Posterior vena cava (tissue), 2 donors: ENCODE data around the gene EEF2. TPM values are rescaled to one million over a fixed set of nuclear protein-coding genes. Genes with fewer than 3 reads are reported as not detected.
"Not testable (repeated sequence)": the region's sequence is repeated elsewhere in the genome, so short reads cannot be mapped to it uniquely, and the experiment has no call there.

ENCODE experiments used
- DNase-seq: peaks from one replicate; pipeline ENCODE4 v3.0.0-alpha.2; 2020; ENCODE audit warnings: low spot score
- intact Hi-C, 2 donors: fragments of 100-400 bp; cut with DNase I; formaldehyde crosslinking; loops; one replicate each; pipeline versions ENCODE4 v1.14.1 to v1.14.2; 2022 to 2023
- total RNA-seq, 2 donors: library from RNA; stranded (reverse); fragmentation: NEBNext Ultra II Directional; extraction: Animal tissue kit (Norgen Biotek cat#: 25700); gene quantifications; one replicate each; pipeline ENCODE4 v1.2.1, GENCODE V29; 2021
- donor health status: DM: yes; HTN: yes; CAD: no.
- donor health status: DM: yes; HTN: yes; CAD: no.

The EEF2 gene
- total RNA-seq, 2 donors from 2014 or later: 1,536 to 1,555 TPM

DNA sequence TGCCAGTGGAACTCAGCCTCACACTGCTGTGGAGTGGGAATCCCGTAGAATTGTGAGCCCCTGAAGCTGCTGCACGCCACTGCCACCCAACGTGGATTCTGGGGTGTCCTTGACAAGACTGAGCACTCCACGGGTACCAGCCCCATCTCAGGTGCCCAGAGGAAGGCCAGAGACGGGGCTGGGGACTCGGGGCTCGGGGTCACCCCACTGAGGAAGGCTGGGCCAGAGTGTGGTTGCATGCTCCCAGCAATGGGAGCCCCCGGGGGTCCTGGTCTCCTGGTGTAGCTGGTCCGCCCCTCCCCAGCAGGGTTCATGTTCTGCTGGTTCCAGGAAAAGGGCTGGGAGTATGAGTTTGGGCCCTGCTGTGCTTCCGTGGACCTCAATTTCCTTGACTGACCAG lies 29.6 kb downstream of the EEF2 start:
- DNase-seq: no peak
- intact Hi-C loops: no loop called here

DNA sequence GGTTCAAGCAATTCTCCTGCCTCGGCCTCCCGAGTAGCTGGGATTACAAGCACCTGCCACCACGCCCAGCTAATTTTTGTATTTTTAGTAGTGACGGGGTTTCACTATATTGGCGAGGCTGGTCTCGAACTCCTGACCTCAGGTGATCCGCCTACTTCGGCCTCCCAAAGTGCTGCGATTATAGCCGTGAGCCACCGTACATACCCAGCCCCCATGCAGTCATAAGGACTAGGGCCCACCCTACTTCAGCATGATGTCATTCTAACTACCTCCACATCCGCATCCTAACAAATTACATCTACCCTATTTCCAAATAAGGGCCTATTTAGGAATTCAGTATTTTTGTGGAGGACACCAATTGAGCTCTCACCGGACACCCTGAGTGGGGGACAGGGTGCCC lies 30.0 kb downstream of the EEF2 start:
- intact Hi-C loops, DNase-seq: not testable (repeated sequence)

DNA sequence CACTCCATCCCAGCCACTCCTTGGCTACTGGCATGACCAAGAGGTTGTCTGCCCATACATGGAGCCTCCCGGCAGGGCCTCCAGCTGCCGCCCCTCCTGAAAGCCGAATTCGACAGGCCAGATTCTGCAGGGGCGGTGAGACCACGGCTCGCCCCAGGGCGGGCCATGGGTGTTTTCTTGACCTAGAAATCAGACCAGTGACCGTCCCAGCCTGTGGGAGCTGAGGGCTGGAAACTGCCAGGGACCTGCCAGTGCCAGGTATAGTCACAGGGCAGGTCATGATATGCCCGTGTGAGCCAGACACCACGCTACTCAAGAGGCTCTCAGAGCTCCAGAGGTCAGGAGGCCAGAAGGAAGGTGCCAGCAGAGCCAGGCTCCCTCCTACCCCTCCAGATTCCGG lies 31.2 kb downstream of the EEF2 start:
- no peak for DNase-seq
- intact Hi-C loops: no loop called here

DNA sequence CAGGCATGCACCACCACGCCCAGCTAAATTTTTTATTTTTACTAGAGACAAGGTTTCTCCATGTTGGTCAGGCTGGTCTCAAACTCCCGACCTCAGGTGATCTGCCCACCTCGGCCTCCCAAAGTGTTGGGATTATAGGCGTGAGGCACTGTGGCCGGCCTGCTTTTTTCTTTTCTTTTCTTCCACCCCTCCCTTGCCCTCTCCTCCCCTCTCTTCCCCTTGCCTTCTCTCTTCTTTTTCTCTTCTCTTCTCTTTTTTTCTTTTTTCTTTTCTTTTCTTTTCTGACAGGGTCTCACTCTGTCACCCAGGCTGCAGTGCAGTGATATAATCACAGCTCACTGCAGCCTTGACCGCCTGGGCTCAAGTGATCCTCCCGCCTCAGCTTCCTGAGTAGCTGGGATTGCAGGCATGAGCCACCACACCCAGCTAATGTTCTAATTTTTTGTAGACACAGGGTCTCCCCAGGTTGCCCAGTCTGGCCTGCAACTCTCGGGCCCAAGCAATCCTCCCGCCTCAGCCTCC lies 32.4 kb downstream of the EEF2 start:
- intact Hi-C loops, DNase-seq: not testable (repeated sequence)

DNA sequence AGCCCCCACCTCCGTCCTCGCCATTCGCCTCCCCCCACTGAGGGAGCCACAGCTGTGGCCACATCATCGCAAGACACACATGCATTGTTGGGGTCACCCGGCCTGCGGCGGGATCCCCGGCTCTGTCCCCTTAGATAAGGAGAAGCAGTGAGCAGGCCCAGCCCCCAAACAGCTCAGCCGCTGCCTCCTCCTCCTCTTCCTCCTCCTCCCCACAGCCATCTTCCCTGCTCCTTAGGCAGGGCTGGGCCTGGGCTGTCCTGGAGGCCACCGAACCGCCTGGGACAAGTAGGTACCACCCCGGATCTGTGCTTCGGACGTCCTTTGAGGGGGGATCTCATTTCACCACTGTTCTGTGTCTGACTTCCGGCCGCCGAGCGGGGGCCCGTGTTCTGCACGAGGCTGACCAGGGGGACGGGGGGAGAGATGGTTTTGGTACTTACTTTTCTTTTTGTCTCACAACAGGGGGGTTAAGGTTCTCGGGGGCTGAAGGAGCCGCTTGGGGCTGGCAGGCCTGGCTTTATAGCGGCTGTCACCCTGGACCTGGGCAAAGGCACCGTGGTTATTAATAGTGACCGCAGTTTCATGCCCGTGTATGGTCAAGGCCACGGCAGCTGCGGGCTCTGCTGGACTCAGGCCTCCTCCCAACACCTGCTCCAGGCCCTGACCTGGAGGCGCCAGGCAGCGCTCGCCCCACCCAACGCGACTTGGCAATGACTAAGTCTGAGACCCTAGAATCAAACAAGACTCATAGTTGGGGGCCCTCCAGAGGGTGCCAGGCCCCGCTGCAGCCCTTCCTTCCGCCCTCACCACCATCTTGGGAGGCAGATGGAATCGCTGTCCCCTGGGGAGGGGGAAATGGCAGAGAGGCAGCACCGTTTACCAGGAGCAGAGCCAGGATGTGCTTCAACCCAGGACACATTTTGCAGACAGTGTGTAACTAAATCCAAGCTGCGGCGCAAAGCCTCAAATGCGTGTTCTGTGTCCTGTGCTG lies 34.1 kb downstream of the EEF2 start:
- no peak for DNase-seq
- intact Hi-C loops: no loop called here

DNA sequence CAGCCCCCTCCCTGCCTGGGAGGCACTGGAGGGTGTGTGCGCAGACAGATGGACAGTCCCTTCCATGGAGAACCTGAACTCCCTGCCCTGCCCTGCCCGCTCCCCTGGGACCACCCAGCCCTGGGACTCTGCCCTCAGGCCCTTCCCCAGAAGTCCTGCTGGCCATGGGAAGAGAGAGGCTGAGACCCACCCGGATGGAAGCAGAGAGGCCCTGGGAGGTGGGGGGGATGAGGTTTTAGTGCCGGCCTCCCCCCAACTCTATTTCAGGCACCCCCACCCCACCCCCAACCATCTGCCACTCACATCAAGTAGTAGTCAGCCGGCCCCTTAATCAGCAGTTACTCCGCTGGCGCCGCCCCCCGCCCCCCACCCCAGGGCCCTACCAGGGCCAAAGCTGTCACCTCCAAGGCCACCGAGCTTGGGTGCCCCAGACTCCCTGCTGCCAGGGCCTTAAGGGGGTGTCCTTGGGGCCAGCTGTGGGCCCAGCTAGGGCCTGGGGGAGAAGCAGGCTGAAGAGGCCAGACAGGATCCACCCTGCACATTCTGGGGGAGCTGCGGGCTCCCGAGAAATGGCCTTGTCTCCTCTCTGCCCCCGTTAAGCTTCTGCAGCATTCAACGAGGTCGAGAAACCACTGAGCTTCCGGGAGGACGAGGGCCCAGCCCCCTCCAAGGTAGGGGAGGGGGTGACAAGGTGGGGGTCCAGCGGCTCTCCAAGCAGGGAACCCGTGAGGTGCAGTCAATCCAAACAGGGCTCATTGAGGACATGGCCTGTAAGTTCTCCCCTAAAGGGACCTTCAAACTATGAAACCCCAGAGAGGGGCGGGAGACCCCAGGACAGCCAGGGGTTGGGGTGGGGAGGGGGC lies 35.0 kb downstream of the EEF2 start:
- intact Hi-C loops: no loop called here
- no peak for DNase-seq

DNA sequence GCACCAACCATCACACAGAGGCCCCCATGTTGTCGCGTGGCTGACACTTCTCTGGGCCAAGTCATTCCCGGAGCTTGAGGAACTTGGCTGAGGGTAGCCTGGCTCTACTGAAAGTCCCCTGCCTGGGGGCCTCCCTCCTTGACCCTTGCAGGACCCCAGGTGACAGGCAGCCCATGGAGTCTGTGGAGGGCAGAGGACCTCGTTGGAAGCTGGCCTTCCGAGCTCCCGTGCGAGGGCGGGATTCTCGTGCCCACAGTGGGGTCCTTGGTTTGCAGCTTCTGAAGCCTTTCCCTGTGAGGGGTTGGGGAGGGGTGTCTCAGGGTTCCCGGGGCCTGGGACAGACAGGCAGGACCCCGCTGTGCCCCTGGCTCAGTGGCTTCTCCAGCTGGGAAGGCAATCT lies 36.0 kb downstream of the EEF2 start:
- intact Hi-C loops: no loop called here

DNA sequence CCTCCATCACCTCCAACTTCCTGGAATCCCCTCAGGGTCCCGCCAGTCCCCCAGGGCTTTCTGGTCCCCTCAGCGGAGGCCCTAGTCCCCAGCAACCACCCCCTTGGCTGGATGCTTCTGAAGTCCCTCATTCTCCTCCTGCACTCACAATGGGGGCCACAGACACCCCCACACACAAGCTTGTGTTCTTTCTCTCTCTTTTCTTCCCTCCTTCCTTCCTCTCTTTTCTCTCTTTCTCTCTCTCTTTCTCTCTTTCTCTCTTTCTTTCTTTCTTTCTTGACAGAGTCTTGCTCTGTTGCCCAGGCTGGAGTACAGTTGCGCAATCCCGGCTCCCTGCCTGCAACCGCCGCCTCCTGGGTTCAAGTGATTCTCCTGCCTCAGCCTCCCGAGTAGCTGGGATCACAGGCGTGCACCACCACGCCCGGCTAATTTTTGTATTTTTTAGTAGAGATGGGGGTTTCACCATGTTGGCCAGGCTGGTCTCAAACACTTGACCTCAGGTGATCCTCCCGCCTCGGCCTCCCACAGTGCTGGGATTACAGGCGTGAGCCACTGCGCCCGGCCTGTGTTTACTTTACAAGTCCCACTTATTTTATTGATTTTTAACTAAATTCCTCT lies 37.8 kb downstream of the EEF2 start:
- DNase-seq, intact Hi-C loops: not testable (repeated sequence)

More for the DNA sequence above, 36.0 kb downstream of the EEF2 start:
- DNase-seq: no peak

DNA sequence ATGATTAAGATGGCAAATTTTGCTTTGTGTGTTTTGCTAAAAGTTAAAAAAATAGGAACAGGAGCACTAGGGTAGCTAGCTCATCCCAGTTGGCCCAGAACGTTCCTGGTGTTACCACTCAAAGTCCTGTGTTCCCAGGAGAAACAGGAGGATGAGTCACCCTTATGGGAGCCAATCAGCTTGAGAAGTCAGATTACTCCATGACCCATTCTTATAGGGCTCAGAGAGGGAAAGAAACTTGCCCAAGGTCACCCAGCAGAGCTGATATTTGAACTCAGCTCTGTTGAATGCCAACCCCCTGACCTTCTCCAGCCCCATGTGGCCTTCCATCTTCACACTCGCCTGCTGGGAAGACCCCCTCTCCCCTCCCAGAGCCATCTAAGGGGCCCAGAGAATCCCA lies 39.4 kb downstream of the EEF2 start:
- no peak for DNase-seq
- intact Hi-C loops: no loop called here

DNA sequence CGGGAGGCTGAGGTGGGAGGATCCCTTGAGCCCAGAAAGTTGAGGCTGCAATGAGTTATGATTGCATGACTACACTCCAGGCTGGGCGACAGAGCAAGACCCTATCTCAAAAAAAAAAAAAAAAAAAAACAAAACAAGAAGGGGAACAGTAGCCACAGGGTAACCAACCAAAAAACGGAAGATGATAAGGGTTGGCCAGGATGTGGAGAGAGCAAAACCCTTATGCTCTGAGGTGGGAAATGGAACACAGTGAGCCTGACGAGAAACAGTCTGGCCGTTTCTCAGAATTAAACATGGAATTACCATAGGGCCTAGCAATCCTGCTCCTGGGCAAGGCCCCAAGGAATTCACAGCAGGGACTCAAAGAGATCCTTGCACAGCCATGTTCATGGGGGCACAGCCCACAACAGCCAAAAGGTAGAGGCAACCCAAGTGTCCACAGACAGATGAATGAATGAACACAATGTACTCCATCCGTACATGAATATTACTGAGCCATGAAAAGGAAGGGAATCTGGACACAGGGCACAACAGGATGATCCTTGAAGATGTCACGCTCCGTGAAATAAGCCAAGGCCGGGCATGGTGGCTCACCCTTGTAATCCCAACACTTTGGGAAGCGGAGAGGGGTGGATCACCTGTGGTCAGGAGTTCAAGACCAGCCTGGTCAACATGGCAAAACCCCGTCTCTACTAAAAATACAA lies 41.1 kb downstream of the EEF2 start:
- intact Hi-C loops: no loop called here
- DNase-seq: no peak

DNA sequence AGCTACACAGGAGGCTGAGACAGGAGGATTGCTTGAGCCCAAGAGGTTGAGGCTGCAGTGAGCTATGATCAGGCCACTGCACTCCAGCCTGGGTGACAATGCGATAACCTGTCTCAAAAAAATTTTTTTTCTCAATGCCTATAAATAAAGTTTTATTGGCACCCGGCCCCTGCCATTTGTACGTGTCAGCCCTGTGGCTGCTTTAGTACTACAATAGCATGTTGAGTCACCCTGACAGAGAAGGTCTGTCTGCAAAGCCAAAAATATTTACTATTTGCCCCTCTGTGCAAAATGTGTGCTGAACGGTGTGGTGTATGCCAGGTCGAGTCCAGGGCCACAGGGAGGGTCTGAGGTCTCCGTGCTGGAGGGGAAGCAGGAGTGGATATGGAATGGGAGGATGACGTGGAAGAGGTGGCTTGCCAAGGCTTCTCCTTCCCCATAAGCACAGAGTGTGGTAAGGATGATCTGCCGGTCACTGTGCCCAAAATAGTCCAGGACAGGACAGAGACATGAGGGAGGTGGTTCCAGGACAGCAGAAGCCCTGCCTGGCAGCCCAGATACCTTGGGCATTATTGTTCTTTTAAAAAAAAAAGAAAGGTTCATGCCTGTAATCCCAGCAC lies 42.4 kb downstream of the EEF2 start:
- intact Hi-C loops: no loop called here
- no peak for DNase-seq

DNA sequence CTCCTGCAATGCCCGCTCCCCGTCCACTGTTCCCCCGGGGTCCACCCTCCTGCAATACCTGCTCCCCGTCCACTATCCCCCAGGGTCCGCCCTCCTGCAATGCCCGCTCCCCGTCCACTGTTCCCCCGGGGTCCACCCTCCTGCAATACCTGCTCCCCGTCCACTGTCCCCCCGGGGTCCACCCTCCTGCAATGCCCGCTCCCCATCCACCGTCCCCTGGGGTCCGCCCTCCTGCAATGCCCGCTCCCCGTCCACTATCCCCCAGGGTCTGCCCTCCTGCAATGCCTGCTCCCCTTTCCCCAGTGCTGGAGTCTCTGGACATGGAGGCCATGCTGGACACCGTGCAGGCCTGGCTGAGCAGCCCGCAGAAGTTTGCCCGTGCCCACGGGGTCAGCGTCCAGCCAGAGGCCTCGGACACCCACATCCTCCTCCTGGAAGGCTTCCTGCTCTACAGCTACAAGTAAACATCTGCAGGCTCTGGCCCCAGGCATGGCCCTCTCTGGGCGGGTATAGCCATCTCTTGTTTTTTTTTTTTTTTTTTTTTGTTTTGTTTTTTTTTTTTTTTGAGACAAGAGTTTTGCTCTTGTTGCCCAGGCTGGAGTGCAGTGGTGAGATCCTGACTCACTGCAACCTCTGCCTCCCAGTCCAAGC lies 46.8 kb downstream of the EEF2 start:
- intact Hi-C loops: not testable (repeated sequence)

DNA sequence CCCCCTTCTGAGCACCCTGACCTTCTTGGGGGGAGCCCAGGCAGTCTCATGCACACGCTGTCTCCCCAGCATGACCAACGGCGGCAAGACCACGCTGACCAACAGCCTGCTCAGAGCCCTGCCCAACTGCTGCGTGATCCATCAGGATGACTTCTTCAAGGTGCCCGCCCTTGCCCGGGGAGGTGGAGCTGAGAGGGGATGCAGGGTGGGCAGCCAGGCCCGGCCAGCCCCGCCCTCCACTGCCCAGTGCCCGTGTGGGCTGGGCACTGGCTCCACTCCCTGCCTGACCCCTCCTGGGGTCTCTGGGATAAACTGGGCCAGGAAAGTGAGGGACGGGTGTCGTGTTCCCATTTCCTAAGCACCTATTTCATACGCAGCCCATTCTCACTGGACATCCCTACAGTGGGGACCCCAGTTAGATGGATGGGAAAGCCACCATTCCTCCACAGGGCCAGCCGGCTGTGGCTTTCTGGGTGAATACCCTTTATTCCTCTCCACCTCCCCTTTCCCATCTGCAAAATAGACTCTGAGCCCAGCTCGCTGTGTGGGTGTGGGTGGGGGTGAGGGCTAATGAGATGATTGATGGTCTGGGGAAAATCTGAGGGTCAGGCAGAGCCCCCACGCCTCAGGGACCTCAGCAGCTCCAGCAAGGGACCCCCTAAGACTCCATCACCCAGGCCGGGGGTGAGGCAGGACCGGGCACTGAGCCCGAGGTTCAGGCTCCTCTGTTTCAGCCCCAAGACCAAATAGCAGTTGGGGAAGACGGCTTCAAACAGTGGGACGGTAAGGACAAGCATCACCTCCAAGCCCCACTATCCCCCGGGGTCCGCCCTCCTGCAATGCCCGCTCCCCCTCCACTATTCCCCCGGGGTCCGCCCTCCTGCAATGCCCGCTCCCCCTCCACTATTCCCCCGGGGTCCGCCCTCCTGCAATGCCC lies 48.5 kb downstream of the EEF2 start:
- intact Hi-C loops: no loop called here
- DNase-seq: no peak

More for the DNA sequence above, 46.8 kb downstream of the EEF2 start:
- not testable (repeated sequence) for DNase-seq

DNA sequence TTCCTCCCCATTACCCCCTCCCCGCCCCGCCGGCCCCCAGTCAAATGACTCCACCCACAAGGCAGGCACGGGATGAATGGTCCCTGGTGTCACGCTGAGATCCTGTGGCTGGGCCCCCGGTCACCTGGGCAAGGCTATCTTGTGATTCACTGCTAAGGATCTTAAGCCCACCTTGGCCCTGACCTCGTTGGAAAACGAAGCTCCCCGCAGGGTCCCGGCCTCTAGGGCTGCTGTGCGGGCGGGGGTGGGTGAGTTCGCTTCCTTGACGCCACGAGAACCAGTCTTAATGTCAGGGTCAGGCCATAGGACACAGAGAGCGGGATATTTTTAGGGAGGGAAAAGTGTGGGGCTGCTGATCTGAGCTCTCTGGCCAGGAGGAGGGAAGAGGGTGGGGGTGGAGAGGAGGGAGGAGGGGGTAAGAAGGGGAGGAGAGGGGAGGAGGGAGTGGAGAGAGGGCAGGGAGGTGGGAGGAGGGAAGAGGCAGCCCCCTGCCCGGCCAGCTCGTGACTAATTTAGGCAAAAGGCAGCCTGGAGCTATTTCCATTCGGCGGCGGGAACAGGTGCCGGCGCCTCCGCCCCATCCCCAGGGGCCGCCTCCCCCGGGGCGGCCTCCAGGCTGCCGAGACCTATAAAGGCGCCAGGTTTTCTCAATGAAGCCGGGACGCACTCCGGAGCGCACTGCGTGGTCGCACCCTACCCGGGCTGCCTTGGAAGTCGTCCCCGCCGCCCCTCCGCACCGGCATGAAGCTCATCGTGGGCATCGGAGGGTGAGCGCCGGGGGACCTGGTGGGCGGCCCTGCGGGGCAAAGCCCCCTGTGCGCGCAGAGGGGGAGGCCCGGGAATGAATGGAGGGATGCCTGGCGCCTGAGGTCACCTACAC lies 52.1 kb downstream of the EEF2 start, which contains the start of gene NMRK2:
TSS of gene NMRK2 (plus strand) at position 139 of the 880 bp plus-strand sequence. CDS start at position 742, 603 bp downstream.
- intact Hi-C loops: no loop called here
- no peak for DNase-seq

DNA sequence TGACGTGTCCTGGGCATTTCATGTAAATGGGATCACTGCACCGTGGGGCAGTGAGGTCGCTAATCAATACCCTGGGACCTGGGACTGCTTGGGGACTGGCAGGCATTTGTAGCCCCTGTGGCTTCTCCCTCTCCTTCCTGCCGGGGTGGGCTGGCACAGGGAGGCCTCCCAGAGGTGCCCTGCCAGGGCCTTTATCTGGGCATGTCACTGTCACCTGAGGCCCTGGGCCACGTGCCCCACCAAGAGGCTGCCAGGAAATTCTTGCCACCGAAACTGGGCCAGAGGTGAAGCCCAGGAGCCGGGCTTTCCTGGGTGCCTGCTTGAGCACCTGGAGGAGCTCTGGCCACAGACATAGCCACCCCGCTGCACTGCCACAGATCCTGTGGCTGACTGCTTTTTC lies 54.2 kb downstream of the EEF2 start:
- DNase-seq: no peak
- intact Hi-C loops: no loop called here
